HepG2 (cell line): ENCODE results near the gene SLC25A25. TPM values are rescaled to one million over a fixed set of nuclear protein-coding genes. Genes with fewer than 3 reads are reported as not detected.

ENCODE experiments used
- ATAC-seq: fragments of 200-7000 bp; cut with Tn5 transposase; 3 replicates; pipeline ENCODE4 v1.9.1; 2020; ENCODE audit warnings: mild to moderate bottlenecking, moderate library complexity
- BruUV-seq: library from RNA; stranded (reverse); fragments of 400-500 nt; replicated peaks from 2 replicates; lab custom pipeline; 2021; lab: Mats Ljungman, UMichigan
- CTCF ChIA-PET: fragments of 300-600 bp; formaldehyde crosslinking; extraction: SDS; loops from one replicate; lab custom pipeline; 2021; ENCODE audit warnings: low total read pairs, inconsistent platforms, low intra/inter-chr PET ratio; lab: Yijun Ruan, JAX
- POLR2A ChIA-PET: fragments of 350-600 bp; sonication (Branson Sonifier 250); formaldehyde crosslinking; loops from one replicate; lab custom pipeline; 2020; ENCODE audit warnings: antibody characterized with exemption, inconsistent platforms; lab: Yijun Ruan, JAX
- DNase-seq: peaks from one replicate; pipeline ENCODE4 v3.0.0-alpha.2; 2015; ENCODE audit warnings: low spot score
- FAIRE-seq: peaks from 3 replicates; lab custom pipeline; 2011; peaks lifted over from hg19 to GRCh38; lab: Jason Lieb, UNC
- H2AFZ ChIP-seq: one replicate; pipeline ENCODE4 v1.6.1; 2011; ENCODE audit warnings: low read length, inconsistent platforms
- H3K27ac ChIP-seq: fragments of 300-600 bp; 3 replicates; pipeline ENCODE4 v1.8.0; 2011; ENCODE audit warnings: mixed run types, mild to moderate bottlenecking, mixed read lengths, low read length, inconsistent platforms; ENCODE audit not compliant: insufficient read depth; ENCODE audit errors: extremely low read length
- H3K27me3 ChIP-seq, 2 experiments: fragments of 200-600 bp in 1 of 2; 2 replicates in 1 of 2; 3 replicates in 1 of 2; pipeline versions ENCODE4 v1.6.0 to v1.8.0; 2011; ENCODE audit warnings: low read length in 2 of 2, mild to moderate bottlenecking in 2 of 2, moderate library complexity in 2 of 2, inconsistent platforms in 1 of 2; ENCODE audit not compliant: insufficient read depth in 2 of 2, control insufficient read depth in 1 of 2
- H3K36me3 ChIP-seq, 2 experiments: fragments of 200-600 bp in 1 of 2; replicated peaks in 1 of 2; 2 replicates in 1 of 2; 3 replicates in 1 of 2; pipeline versions ENCODE4 v1.5.1 to v1.8.0; 2011; ENCODE audit warnings: low read length in 2 of 2, inconsistent platforms in 1 of 2; ENCODE audit not compliant: insufficient read depth in 2 of 2, control insufficient read depth in 1 of 2
- H3K4me1 ChIP-seq: 2 replicates; pipeline ENCODE4 v1.5.1; 2012; ENCODE audit warnings: low read length, inconsistent platforms; ENCODE audit not compliant: insufficient read depth
- H3K4me2 ChIP-seq: 2 replicates; pipeline ENCODE4 v1.6.0; 2011; ENCODE audit warnings: low read depth, low read length, inconsistent platforms
- H3K4me3 ChIP-seq, 3 experiments: fragments of 200-600 bp in 1 of 3; sonication (generic), shearing (Covaris generic) in 1 of 3; replicated peaks in 1 of 3; 2 replicates each; pipeline ENCODE4 v1.5.1; 2011 to 2016; ENCODE audit warnings: low read length in 3 of 3, inconsistent platforms in 2 of 3, low read depth in 2 of 3, mild to moderate bottlenecking in 2 of 3, control low read depth in 1 of 3, mixed read lengths in 1 of 3; ENCODE audit not compliant: insufficient read depth in 1 of 3
- H3K79me2 ChIP-seq: one replicate; pipeline ENCODE4 v1.6.1; 2011; ENCODE audit warnings: low read length, inconsistent platforms; ENCODE audit not compliant: insufficient read depth
- H3K9ac ChIP-seq: 2 replicates; pipeline ENCODE4 v1.6.0; 2011; ENCODE audit warnings: mild to moderate bottlenecking, low read depth, low read length, inconsistent platforms; ENCODE audit not compliant: insufficient read depth
- H3K9me3 ChIP-seq: 2 replicates; pipeline ENCODE4 v1.5.1; 2012; ENCODE audit warnings: mild to moderate bottlenecking, low read length
- H4K20me1 ChIP-seq: 2 replicates; pipeline ENCODE4 v1.6.0; 2011; ENCODE audit warnings: inconsistent platforms, mild to moderate bottlenecking, low read length, moderate library complexity; ENCODE audit not compliant: insufficient read depth
- BRD4 ChIP-seq: sonication (generic); formaldehyde crosslinking; IDR thresholded peaks from 2 replicates; pipeline ENCODE4 v1.4.0; 2020; ENCODE audit warnings: missing genetic modification reagents
- CCAR2 ChIP-seq: fragments of 200-400 bp; formaldehyde crosslinking; optimal IDR thresholded peaks from 2 replicates; pipeline ENCODE3; 2018; ENCODE audit warnings: low read depth, mild to moderate bottlenecking, low read length, moderate library complexity
- KDM5B ChIP-seq: sonication (generic); formaldehyde crosslinking; IDR thresholded peaks from 2 replicates; pipeline ENCODE4 v1.4.0; 2020; ENCODE audit warnings: missing genetic modification reagents, mild to moderate bottlenecking, borderline replicate concordance
- MEIS2 ChIP-seq: sonication (generic); formaldehyde crosslinking; IDR thresholded peaks from 2 replicates; pipeline ENCODE4 v1.9.0; 2021; ENCODE audit warnings: mild to moderate bottlenecking, missing genetic modification reagents
- MYC ChIP-seq: sonication (generic); formaldehyde crosslinking; IDR thresholded peaks from 2 replicates; pipeline ENCODE4 v1.9.0; 2021; ENCODE audit warnings: missing genetic modification reagents, borderline replicate concordance
- NPAS2 ChIP-seq: sonication (generic); formaldehyde crosslinking; IDR thresholded peaks from 2 replicates; pipeline ENCODE4 v1.8.0; 2022; ENCODE audit warnings: mild to moderate bottlenecking, missing genetic modification reagents, borderline replicate concordance
- ZNF30 ChIP-seq: sonication (generic); formaldehyde crosslinking; IDR thresholded peaks from 2 replicates; pipeline ENCODE4 v1.5.0; 2020; ENCODE audit warnings: mild to moderate bottlenecking, missing genetic modification reagents
- ZNF564 ChIP-seq: sonication (generic); formaldehyde crosslinking; IDR thresholded peaks from 2 replicates; pipeline ENCODE4 v1.8.1; 2023; ENCODE audit warnings: mild to moderate bottlenecking, missing genetic modification reagents
- ZNF567 ChIP-seq: sonication (generic); formaldehyde crosslinking; IDR thresholded peaks from 2 replicates; pipeline ENCODE4 v1.8.1; 2023; ENCODE audit warnings: mild to moderate bottlenecking, missing genetic modification reagents, borderline replicate concordance
- ZNF777 ChIP-seq: sonication (generic); formaldehyde crosslinking; IDR thresholded peaks from 2 replicates; pipeline ENCODE4 v1.4.0; 2020; ENCODE audit warnings: missing genetic modification reagents
- ZNF839 ChIP-seq: sonication (generic); formaldehyde crosslinking; IDR thresholded peaks from 2 replicates; pipeline ENCODE4 v1.4.0; 2020; ENCODE audit warnings: missing genetic modification reagents, mild to moderate bottlenecking, borderline replicate concordance
- WGBS: methylation state at CpG from one replicate; pipeline ENCODE4 v1.1.6; 2017; ENCODE audit warnings: low lambda C conversion rate; 5-methylcytosine and 5-hydroxymethylcytosine counted together
- in situ Hi-C: cut with HindIII; loops from 2 replicates; pipeline ENCODE4 v1.10.0; 2017; ENCODE audit warnings: low pct_unique_long_range_greater_than_20kb; ENCODE audit not compliant: extremely low pct_ligation_motif_present
- intact Hi-C: fragments of 100-400 bp; cut with micrococcal nuclease; formaldehyde crosslinking; loops from one replicate; pipeline ENCODE4 v1.10.0; 2022; ENCODE audit not compliant: unreplicated experiment
- polyA plus RNA-seq, 8 experiments: library from polyadenylated mRNA; depleted of rRNA in 3 of 8; stranded (reverse) in 7 of 8; unstranded in 1 of 8; fragments of >200 nt; fragmentation: Illumina TruSeq in 4 of 8; extraction: Trizol in 4 of 8; gene quantifications; 2 replicates each; pipeline versions ENCODE4 v1.2.1 to v1.2.3, GENCODE V29; 2011 to 2016; ENCODE audit warnings: low read depth in 4 of 8, missing spikeins in 1 of 8, mixed read lengths in 1 of 8; ENCODE audit not compliant: insufficient read depth in 1 of 8
- total RNA-seq, 5 experiments: library from RNA; depleted of rRNA; stranded (reverse); fragments of >200 nt; fragmentation: Illumina TruSeq; extraction: Trizol; gene quantifications; 2 replicates each; pipeline ENCODE4 v1.2.3, GENCODE V29; 2016; ENCODE audit warnings: low read depth in 1 of 5
- TF ChIP-seq, protein P1 (sequence below): IDR thresholded peaks from 2 replicates; pipeline ENCODE4 v1.6.1; 2016; ENCODE audit warnings: low read depth, control low read depth
- TF ChIP-seq, protein P2 (sequence below), 2 experiments: sonication (generic) in 1 of 2; formaldehyde crosslinking in 1 of 2; IDR thresholded peaks; 2 replicates each; pipeline versions ENCODE4 v1.5.1 to v1.6.1; 2011 to 2020; ENCODE audit warnings: borderline replicate concordance in 1 of 2, low read depth in 1 of 2, low read length in 1 of 2, mild to moderate bottlenecking in 1 of 2, missing genetic modification reagents in 1 of 2, moderate library complexity in 1 of 2
- TF ChIP-seq, protein P3 (sequence below): conservative IDR thresholded peaks from 2 replicates; pipeline ENCODE4 v1.6.1; 2018; ENCODE audit warnings: missing genetic modification reagents

Gene SLC25A25
- total and polyA plus RNA-seq, 2 of the 13 experiments (the other 11 are each of a cell fraction or from before 2014, with no cell fraction given) = 10.5 to 24.8 TPM

DNA sequence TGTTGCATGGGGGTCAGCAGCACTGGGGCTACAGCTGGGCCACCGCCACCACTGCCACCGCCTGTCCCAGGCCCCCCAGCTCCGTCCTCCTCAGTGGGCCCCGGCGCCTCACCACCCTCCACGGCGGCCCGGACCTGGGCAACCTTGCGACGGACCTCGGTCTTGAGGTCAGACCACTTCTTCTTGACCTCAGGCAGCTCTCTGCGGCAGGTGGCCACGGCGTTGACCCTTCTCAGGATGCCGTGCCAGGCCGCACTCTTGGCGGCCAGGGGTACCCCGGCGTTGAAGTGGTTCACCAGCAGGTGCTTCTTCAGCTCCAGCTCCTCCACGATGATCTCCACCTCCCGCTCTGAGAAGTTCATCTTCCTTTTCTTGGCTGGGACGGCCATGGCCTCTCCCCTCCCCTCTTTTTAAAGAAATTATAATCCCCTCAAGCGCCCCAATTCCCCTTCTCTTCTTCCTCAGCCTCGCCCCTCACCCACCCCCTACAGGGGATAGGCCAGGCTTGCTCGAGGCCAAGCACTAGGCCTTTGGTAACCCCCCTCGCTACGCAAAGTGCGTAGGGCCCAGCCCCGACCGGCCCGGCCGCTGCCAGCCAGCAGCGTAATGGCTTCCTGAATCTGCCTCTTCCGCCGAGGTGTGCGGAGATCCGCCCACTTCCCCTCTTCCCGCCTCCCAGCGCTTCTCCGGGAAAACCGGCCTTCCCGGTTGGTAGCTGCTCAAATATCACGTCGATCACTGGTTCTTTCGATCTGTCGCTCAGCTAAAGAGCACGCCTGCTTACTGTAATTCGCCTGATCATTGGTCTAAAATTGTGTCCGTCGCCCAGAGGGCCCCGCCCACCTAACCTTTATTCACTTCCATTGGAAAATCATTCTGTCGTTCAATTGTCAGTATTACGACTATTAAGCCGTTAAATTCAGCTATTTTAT lies 1.1 kb upstream of the SLC25A25 start, which contains the start of gene NAIF1 (continued):
- no peak for TF ChIP-seq NPAS2 (CRISPR knock-in tag)

DNA sequence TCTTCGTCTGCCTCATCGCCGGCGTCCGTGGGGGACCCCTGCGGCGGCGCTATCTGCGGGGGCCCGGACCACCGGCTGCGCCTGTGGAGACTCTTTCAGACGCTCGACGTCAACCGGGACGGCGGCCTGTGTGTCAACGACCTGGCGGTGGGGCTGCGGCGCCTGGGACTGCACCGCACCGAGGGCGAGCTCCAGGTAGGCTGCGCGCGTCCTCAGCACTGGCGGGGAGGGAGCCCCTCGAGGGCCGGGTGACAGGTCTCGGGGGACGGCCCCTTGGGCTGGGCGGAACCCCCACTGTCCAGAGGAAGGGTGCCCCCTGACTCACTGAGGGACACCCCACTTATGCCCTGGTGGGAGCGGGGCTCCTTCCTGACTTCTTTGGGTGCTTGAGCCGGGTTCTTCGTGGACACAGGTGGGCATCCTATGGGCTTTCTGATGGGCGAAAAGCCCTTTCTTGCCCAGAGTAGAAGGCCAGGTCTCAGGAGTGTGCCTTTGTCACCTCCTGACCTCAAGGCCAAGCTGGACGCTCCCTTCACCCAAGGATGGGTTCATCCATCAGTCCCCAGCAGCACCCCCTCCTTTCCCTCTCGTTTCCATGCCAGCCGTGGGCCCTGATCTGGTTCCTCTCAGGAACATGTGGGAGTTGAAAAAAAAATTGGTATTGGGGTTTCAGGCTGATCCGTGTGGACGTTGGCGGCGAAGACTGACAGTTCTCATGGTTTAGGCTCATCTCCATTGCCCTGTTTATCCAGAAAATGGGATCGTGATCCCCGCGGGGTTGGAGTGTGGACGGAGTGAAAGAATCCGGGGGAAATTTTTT lies 564 bp downstream of the SLC25A25 start:
- H3K4me2 ChIP-seq = peak overlapping the region; percentile 84
- H3K27ac ChIP-seq = peak overlapping the region; percentile 65
- no peaks in the 10 kb centered on the region; a peak in 1 of 5 replicates for H3K27me3 ChIP-seq
- DNase-seq (no peak), FAIRE-seq (no peak), ATAC-seq (peak; percentile 14)
- H3K36me3 ChIP-seq = no peaks in the 10 kb centered on the region; a peak in 1 of 5 replicates
- H3K9me3 ChIP-seq = no peaks in the 10 kb centered on the region
- in situ Hi-C loops = no loop called here
- POLR2A ChIA-PET = interaction anchor here (1.6 to 4.3 kb wide), 6 partner anchors 10 to 127 kb away, joined by 5 to 41 read pairs (median 18); no protein-coding TSS in a partner anchor
- H3K4me3 ChIP-seq = peak overlapping the region; percentile 66 to 88 (median 78)
- no TSS peak for BruUV-seq
- peak overlapping the region; percentile 77 for H3K9ac ChIP-seq
- 0% methylated on average over 16 of the region's 50 CpGs for WGBS
- intact Hi-C loops = loop anchor here (5.0 kb wide), 1 partner anchor 34 kb away; no protein-coding TSS in a partner anchor
- H3K4me1 ChIP-seq = peaks cover 64% of the 10 kb centered on the region
- CTCF ChIA-PET = no interaction called here
- peaks cover 30% of the 10 kb centered on the region for H3K79me2 ChIP-seq
- no peaks in the 10 kb centered on the region for H4K20me1 ChIP-seq
- H2AFZ ChIP-seq = no peak overlapping the region
- no peak for TF ChIP-seq ZNF30 (CRISPR knock-in tag)
- TF ChIP-seq ZNF567 = 0 out of 2 replicates have a peak, but pooled peaks have one; percentile 54
- no peak for TF ChIP-seq BRD4
- 0 out of 2 replicates have a peak, but pooled peaks have one; percentile 32 for TF ChIP-seq ZNF839 (CRISPR knock-in tag)
- TF ChIP-seq, protein P1, sequence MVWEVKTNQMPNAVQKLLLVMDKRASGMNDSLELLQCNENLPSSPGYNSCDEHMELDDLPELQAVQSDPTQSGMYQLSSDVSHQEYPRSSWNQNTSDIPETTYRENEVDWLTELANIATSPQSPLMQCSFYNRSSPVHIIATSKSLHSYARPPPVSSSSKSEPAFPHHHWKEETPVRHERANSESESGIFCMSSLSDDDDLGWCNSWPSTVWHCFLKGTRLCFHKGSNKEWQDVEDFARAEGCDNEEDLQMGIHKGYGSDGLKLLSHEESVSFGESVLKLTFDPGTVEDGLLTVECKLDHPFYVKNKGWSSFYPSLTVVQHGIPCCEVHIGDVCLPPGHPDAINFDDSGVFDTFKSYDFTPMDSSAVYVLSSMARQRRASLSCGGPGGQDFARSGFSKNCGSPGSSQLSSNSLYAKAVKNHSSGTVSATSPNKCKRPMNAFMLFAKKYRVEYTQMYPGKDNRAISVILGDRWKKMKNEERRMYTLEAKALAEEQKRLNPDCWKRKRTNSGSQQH = no peak
- TF ChIP-seq, protein P2, sequence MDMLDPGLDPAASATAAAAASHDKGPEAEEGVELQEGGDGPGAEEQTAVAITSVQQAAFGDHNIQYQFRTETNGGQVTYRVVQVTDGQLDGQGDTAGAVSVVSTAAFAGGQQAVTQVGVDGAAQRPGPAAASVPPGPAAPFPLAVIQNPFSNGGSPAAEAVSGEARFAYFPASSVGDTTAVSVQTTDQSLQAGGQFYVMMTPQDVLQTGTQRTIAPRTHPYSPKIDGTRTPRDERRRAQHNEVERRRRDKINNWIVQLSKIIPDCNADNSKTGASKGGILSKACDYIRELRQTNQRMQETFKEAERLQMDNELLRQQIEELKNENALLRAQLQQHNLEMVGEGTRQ (IDR thresholded peaks at IDR 0.05; ENCODE audit: low read depth, low read length) = no peak
- TF ChIP-seq, protein P2 (CRISPR knock-in tag; IDR thresholded peaks at IDR 0.05; ENCODE audit: borderline replicate concordance) = no peak
- TF ChIP-seq KDM5B (CRISPR knock-in tag) = peak; percentile 74
- TF ChIP-seq MYC (CRISPR knock-in tag) = 0 out of 2 replicates have a peak, but pooled peaks have one; percentile 24
- peak; percentile 65 for TF ChIP-seq ZNF777
- no peak for TF ChIP-seq CCAR2
- TF ChIP-seq, protein P3, sequence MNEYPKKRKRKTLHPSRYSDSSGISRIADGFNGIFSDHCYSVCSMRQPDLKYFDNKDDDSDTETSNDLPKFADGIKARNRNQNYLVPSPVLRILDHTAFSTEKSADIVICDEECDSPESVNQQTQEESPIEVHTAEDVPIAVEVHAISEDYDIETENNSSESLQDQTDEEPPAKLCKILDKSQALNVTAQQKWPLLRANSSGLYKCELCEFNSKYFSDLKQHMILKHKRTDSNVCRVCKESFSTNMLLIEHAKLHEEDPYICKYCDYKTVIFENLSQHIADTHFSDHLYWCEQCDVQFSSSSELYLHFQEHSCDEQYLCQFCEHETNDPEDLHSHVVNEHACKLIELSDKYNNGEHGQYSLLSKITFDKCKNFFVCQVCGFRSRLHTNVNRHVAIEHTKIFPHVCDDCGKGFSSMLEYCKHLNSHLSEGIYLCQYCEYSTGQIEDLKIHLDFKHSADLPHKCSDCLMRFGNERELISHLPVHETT (CRISPR knock-in tag) = 0 out of 2 replicates have a peak, but pooled peaks have one; percentile 19
- peak; percentile 75; the same call in 1 of the 2 replicates for TF ChIP-seq MEIS2 (CRISPR knock-in tag)
- TF ChIP-seq ZNF564 (CRISPR knock-in tag) = peak; percentile 94
